ENCODE measurements around the gene PAK6. TPM values are rescaled to one million over a fixed set of nuclear protein-coding genes. Genes with fewer than 3 reads are reported as not detected.

The PAK6 gene
- total and polyA plus RNA-seq, 9 of the 15 experiments (the other 6 are each of a cell fraction or from before 2014, with no cell fraction given): 0.03 to 0.74 (median 0.16) TPM; not detected in 2

DNA sequence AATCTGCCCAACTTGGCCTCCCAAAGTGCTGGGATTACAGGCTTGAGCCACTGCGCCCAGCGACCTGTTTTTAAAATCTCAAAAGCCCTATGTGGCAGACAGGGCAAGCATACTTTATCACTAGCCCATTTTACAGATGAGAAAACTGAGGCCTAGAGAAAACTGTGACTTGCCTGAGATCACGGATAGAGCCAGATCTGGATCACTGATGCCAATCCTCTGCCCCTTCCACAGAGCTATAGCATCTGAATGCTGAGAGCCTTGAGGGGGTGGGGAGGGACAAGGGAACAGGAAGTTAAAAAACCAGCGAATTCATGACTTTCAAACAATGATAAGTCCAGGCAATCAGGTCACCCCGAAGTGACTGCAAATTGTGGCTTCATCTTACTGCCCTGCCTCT, 36.7 kb downstream of the PAK6 start (continued):
- TF ChIP-seq, protein P1, sequence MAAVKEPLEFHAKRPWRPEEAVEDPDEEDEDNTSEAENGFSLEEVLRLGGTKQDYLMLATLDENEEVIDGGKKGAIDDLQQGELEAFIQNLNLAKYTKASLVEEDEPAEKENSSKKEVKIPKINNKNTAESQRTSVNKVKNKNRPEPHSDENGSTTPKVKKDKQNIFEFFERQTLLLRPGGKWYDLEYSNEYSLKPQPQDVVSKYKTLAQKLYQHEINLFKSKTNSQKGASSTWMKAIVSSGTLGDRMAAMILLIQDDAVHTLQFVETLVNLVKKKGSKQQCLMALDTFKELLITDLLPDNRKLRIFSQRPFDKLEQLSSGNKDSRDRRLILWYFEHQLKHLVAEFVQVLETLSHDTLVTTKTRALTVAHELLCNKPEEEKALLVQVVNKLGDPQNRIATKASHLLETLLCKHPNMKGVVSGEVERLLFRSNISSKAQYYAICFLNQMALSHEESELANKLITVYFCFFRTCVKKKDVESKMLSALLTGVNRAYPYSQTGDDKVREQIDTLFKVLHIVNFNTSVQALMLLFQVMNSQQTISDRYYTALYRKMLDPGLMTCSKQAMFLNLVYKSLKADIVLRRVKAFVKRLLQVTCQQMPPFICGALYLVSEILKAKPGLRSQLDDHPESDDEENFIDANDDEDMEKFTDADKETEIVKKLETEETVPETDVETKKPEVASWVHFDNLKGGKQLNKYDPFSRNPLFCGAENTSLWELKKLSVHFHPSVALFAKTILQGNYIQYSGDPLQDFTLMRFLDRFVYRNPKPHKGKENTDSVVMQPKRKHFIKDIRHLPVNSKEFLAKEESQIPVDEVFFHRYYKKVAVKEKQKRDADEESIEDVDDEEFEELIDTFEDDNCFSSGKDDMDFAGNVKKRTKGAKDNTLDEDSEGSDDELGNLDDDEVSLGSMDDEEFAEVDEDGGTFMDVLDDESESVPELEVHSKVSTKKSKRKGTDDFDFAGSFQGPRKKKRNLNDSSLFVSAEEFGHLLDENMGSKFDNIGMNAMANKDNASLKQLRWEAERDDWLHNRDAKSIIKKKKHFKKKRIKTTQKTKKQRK (IDR thresholded peaks at IDR 0.05; ENCODE audit: borderline replicate concordance, low read depth, low read length): no peak
- TF ChIP-seq, protein P2, sequence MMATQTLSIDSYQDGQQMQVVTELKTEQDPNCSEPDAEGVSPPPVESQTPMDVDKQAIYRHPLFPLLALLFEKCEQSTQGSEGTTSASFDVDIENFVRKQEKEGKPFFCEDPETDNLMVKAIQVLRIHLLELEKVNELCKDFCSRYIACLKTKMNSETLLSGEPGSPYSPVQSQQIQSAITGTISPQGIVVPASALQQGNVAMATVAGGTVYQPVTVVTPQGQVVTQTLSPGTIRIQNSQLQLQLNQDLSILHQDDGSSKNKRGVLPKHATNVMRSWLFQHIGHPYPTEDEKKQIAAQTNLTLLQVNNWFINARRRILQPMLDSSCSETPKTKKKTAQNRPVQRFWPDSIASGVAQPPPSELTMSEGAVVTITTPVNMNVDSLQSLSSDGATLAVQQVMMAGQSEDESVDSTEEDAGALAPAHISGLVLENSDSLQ (IDR thresholded peaks at IDR 0.05): no peak
- TF ChIP-seq CC2D1A (IDR thresholded peaks at IDR 0.05) (no peak), ADNP (tag; IDR thresholded peaks at IDR 0.05) (peak; percentile 90), HNRNPH1 (optimal IDR thresholded peaks at IDR 0.05; ENCODE audit: low read depth, low read length) (no peak), ZNF224 (CRISPR knock-in tag; IDR thresholded peaks at IDR 0.05) (no peak), RNF2 (IDR thresholded peaks at IDR 0.05) (no peak), HDAC1 (IDR thresholded peaks at IDR 0.05) (no peak), KAT7 (CRISPR knock-in tag; IDR thresholded peaks at IDR 0.05; ENCODE audit: borderline replicate concordance) (no peak), BCOR (IDR thresholded peaks at IDR 0.05) (peak; percentile 96), CHD4 (IDR thresholded peaks at IDR 0.05; ENCODE audit: insufficient read depth, insufficient replicate concordance, low read depth, low read length, poor library complexity, severe bottlenecking) (peak; percentile 25), MAFG (tag; conservative IDR thresholded peaks at IDR 0.05) (no peak), BACH1 (tag; IDR thresholded peaks at IDR 0.05) (no peak), TOE1 (IDR thresholded peaks at IDR 0.05; ENCODE audit: borderline replicate concordance) (no peak), TOE1 (CRISPR knock-in tag; IDR thresholded peaks at IDR 0.05; ENCODE audit: borderline replicate concordance, low read depth) (no peak), RBM14 (IDR thresholded peaks at IDR 0.05; ENCODE audit: borderline replicate concordance, insufficient read depth, low read depth, low read length) (no peak), SMARCA5 (IDR thresholded peaks at IDR 0.05) (peak; percentile 66; the same call in 1 of the 2 replicates), ZNF3 (CRISPR knock-in tag; IDR thresholded peaks at IDR 0.05) (no peak)
- TF ChIP-seq, protein P3, sequence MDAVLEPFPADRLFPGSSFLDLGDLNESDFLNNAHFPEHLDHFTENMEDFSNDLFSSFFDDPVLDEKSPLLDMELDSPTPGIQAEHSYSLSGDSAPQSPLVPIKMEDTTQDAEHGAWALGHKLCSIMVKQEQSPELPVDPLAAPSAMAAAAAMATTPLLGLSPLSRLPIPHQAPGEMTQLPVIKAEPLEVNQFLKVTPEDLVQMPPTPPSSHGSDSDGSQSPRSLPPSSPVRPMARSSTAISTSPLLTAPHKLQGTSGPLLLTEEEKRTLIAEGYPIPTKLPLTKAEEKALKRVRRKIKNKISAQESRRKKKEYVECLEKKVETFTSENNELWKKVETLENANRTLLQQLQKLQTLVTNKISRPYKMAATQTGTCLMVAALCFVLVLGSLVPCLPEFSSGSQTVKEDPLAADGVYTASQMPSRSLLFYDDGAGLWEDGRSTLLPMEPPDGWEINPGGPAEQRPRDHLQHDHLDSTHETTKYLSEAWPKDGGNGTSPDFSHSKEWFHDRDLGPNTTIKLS (IDR thresholded peaks at IDR 0.05; ENCODE audit: borderline replicate concordance, low read depth): no peak
- TF ChIP-seq, protein P4, sequence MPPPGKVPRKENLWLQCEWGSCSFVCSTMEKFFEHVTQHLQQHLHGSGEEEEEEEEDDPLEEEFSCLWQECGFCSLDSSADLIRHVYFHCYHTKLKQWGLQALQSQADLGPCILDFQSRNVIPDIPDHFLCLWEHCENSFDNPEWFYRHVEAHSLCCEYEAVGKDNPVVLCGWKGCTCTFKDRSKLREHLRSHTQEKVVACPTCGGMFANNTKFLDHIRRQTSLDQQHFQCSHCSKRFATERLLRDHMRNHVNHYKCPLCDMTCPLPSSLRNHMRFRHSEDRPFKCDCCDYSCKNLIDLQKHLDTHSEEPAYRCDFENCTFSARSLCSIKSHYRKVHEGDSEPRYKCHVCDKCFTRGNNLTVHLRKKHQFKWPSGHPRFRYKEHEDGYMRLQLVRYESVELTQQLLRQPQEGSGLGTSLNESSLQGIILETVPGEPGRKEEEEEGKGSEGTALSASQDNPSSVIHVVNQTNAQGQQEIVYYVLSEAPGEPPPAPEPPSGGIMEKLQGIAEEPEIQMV (tag; conservative IDR thresholded peaks at IDR 0.05; ENCODE audit: low read depth): no peak
- TF ChIP-seq, protein P5, sequence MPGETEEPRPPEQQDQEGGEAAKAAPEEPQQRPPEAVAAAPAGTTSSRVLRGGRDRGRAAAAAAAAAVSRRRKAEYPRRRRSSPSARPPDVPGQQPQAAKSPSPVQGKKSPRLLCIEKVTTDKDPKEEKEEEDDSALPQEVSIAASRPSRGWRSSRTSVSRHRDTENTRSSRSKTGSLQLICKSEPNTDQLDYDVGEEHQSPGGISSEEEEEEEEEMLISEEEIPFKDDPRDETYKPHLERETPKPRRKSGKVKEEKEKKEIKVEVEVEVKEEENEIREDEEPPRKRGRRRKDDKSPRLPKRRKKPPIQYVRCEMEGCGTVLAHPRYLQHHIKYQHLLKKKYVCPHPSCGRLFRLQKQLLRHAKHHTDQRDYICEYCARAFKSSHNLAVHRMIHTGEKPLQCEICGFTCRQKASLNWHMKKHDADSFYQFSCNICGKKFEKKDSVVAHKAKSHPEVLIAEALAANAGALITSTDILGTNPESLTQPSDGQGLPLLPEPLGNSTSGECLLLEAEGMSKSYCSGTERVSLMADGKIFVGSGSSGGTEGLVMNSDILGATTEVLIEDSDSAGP (CRISPR knock-in tag; IDR thresholded peaks at IDR 0.05): no peak

Data from K562 (cell line).